ENCODE data around the gene ATAD1.

GRCh38 chr10:87842776-87843497 is 24.9 kb upstream of the ATAD1 start:
- TF ChIP-seq ARNTL (CRISPR knock-in tag; IDR thresholded peaks at IDR 0.05; ENCODE audit: borderline replicate concordance, low read depth) (no peak), SNAI2 (CRISPR knock-in tag; IDR thresholded peaks at IDR 0.05) (no peak), ESRRG (CRISPR knock-in tag; IDR thresholded peaks at IDR 0.05) (no peak)

Measured in SK-N-SH treated with all-trans-retinoic acid at 6 μM for 48 hours (cell line).